Kidney (tissue), 14 donors: ENCODE results near the gene ARHGAP40. TPM values are rescaled to one million over a fixed set of nuclear protein-coding genes. Genes with fewer than 3 reads are reported as not detected.

Experiments used
- DNase-seq, 5 donors: peaks; one replicate each; pipeline ENCODE4 v3.0.0-alpha.2; 2013 to 2020
- FAIRE-seq: peaks from 2 replicates; lab custom pipeline; 2012; peaks lifted over from hg19 to GRCh38; lab: Jason Lieb, UNC
- H3K27ac ChIP-seq, 2 donors: one replicate each; pipeline ENCODE4 v1.7.0; 2013; ENCODE audit warnings: low read depth in 2 of 2, low read length in 2 of 2, inconsistent platforms in 1 of 2
- H3K27me3 ChIP-seq: one replicate; pipeline ENCODE4 v1.7.1; 2013; ENCODE audit warnings: low read length, inconsistent platforms; ENCODE audit not compliant: control insufficient read depth, insufficient read depth
- H3K36me3 ChIP-seq, 3 donors: one replicate each; pipeline versions ENCODE4 v1.7.0 to v1.7.1; 2013; ENCODE audit warnings: low read length in 3 of 3, control low read depth in 1 of 3, inconsistent platforms in 1 of 3; ENCODE audit not compliant: insufficient read depth in 3 of 3, control insufficient read depth in 2 of 3
- H3K4me1 ChIP-seq, 3 donors: one replicate each; pipeline versions ENCODE4 v1.7.0 to v1.7.1; 2013; ENCODE audit warnings: low read length in 3 of 3, inconsistent platforms in 1 of 3, low read depth in 1 of 3; ENCODE audit not compliant: control insufficient read depth in 2 of 3, insufficient read depth in 2 of 3
- H3K4me3 ChIP-seq, 3 donors: one replicate each; pipeline versions ENCODE4 v1.7.0 to v1.8.1; 2013; ENCODE audit warnings: low read length in 3 of 3, control low read depth in 1 of 3, inconsistent platforms in 1 of 3
- H3K9ac ChIP-seq, 3 donors: one replicate each; pipeline versions ENCODE4 v1.7.0 to v1.7.1; 2013; ENCODE audit warnings: low read length in 3 of 3, control low read depth in 1 of 3, inconsistent platforms in 1 of 3
- H3K9me3 ChIP-seq, 3 donors: one replicate each; pipeline versions ENCODE4 v1.7.0 to v1.7.1; 2013; ENCODE audit warnings: low read length in 3 of 3, control low read depth in 1 of 3, inconsistent platforms in 1 of 3; ENCODE audit not compliant: control insufficient read depth in 2 of 3, insufficient read depth in 1 of 3
- CTCF ChIP-seq: IDR thresholded peaks from 3 replicates; pipeline ENCODE4 v1.5.1; 2012; ENCODE audit warnings: mild to moderate bottlenecking, moderate library complexity, borderline replicate concordance; ENCODE audit not compliant: insufficient read depth; ENCODE audit errors: extremely low read depth
- intact Hi-C: fragments of 100-400 bp; cut with DNase I; formaldehyde crosslinking; loops from one replicate; pipeline ENCODE4 v1.11.1; 2022
- polyA plus RNA-seq: library from polyadenylated mRNA; stranded (reverse); fragments of 350-450 nt; fragmentation: Illumina TruSeq; extraction: RNeasy Lipid Tissue Mini Kit (QIAGEN cat#74804); gene quantifications from one replicate; pipeline ENCODE4 v1.2.3, GENCODE V29; 2014; ENCODE audit warnings: low read depth, low replicate concordance; ENCODE audit not compliant: insufficient read depth
- total RNA-seq: library from RNA; stranded (reverse); fragmentation: NEBNext Ultra II Directional; extraction: Animal tissue kit (Norgen Biotek cat#: 25700); gene quantifications from one replicate; pipeline ENCODE4 v1.2.1, GENCODE V29; 2021
- donor health status: control.
- donor health status: control.
- donor health status: control.
- donor health status: control.
- donor health status: control.
- donor health status: DM: yes; HTN: yes; CAD: no.
- donor health status: Normal renal cell carcinoma (clear cell type).

ARHGAP40 gene
- total and polyA plus RNA-seq, 2 donors from 2014 or later: 1.3 to 20.2 TPM

GRCh38 chr20:38665506-38666285 lies 64.1 kb downstream of the ARHGAP40 start:
- intact Hi-C loops: no loop called here
- H3K9ac ChIP-seq: no peak overlapping the region
- no peak for TF ChIP-seq CTCF
- H3K27me3 ChIP-seq: no peaks in the 10 kb centered on the region
- FAIRE-seq: no peak
- H3K9me3 ChIP-seq: no peaks in the 10 kb centered on the region
- DNase-seq: no peak
- no peak overlapping the region for H3K27ac ChIP-seq
- H3K36me3 ChIP-seq: no peaks in the 10 kb centered on the region
- no peaks in the 10 kb centered on the region for H3K4me1 ChIP-seq
- no peak overlapping the region for H3K4me3 ChIP-seq

GRCh38 chr20:38667417-38667956 lies 65.9 kb downstream of the ARHGAP40 start:
- Histone ChIP-seq H3K9ac (no peak overlapping the region), H3K9me3 (no peaks in the 10 kb centered on the region), H3K4me3 (no peak overlapping the region), H3K27ac (no peak overlapping the region), H3K4me1 (no peaks in the 10 kb centered on the region), H3K36me3 (no peaks in the 10 kb centered on the region), H3K27me3 (no peaks in the 10 kb centered on the region)
- no peak for TF ChIP-seq CTCF
- intact Hi-C loops: no loop called here
- FAIRE-seq (no peak), DNase-seq (no peak)

- no peak for TF ChIP-seq CTCF
- Histone ChIP-seq H3K9ac (no peak overlapping the region), H3K4me1 (peaks cover 0 to 6% (median 0%) of the 10 kb centered on the region in 3 donors), H3K4me3 (no peak overlapping the region), H3K27me3 (no peaks in the 10 kb centered on the region), H3K36me3 (no peaks in the 10 kb centered on the region), H3K27ac (no peak overlapping the region), H3K9me3 (no peaks in the 10 kb centered on the region)
- no peak for FAIRE-seq
- no peak for DNase-seq
- intact Hi-C loops: no loop called here
Measured at GRCh38 chr20:38669688-38670087, 68.1 kb downstream of the ARHGAP40 start.
